HepG2 (cell line): Measurements from ENCODE around the gene CADM4. TPM values are rescaled to one million over a fixed set of nuclear protein-coding genes. Genes with fewer than 3 reads are reported as not detected.

Source experiments
- ARHGAP35 ChIP-seq: sonication (generic); formaldehyde crosslinking; IDR thresholded peaks from 2 replicates; pipeline ENCODE4 v1.9.0; 2022; ENCODE audit warnings: mild to moderate bottlenecking, inconsistent platforms, moderate library complexity, missing genetic modification reagents, borderline replicate concordance
- DMAP1 ChIP-seq: IDR thresholded peaks from 2 replicates; pipeline ENCODE4 v1.6.1; 2016
- GLI4 ChIP-seq: sonication (generic); formaldehyde crosslinking; IDR thresholded peaks from 2 replicates; pipeline ENCODE4 v1.5.1; 2020; ENCODE audit warnings: missing genetic modification reagents, mild to moderate bottlenecking, moderate library complexity, borderline replicate concordance
- KLF11 ChIP-seq: IDR thresholded peaks from 2 replicates; pipeline ENCODE4 v1.6.1; 2016; ENCODE audit warnings: missing compliant biosample characterization
- PHF21A ChIP-seq: sonication (generic); formaldehyde crosslinking; IDR thresholded peaks from 2 replicates; pipeline ENCODE4 v1.5.0; 2020; ENCODE audit warnings: mild to moderate bottlenecking, missing genetic modification reagents
- PREB ChIP-seq: sonication (generic); formaldehyde crosslinking; IDR thresholded peaks from 2 replicates; pipeline ENCODE4 v1.4.0; 2020; ENCODE audit warnings: missing genetic modification reagents
- SNAPC4 ChIP-seq: sonication (generic); formaldehyde crosslinking; IDR thresholded peaks from 2 replicates; pipeline ENCODE4 v1.4.0; 2020; ENCODE audit warnings: mild to moderate bottlenecking, missing genetic modification reagents
- ZNF281 ChIP-seq: sonication (generic); formaldehyde crosslinking; IDR thresholded peaks from 2 replicates; pipeline ENCODE4 v1.4.0; 2020; ENCODE audit warnings: missing genetic modification reagents, borderline replicate concordance
- ZSCAN30 ChIP-seq: sonication (generic); formaldehyde crosslinking; IDR thresholded peaks from 2 replicates; pipeline ENCODE4 v1.5.0; 2020; ENCODE audit warnings: mild to moderate bottlenecking, missing genetic modification reagents
- polyA plus RNA-seq, 8 experiments: library from polyadenylated mRNA; depleted of rRNA in 3 of 8; stranded (reverse) in 7 of 8; unstranded in 1 of 8; fragments of >200 nt; fragmentation: Illumina TruSeq in 4 of 8; extraction: Trizol in 4 of 8; gene quantifications; 2 replicates each; pipeline versions ENCODE4 v1.2.1 to v1.2.3, GENCODE V29; 2011 to 2016; ENCODE audit warnings: low read depth in 4 of 8, missing spikeins in 1 of 8, mixed read lengths in 1 of 8; ENCODE audit not compliant: insufficient read depth in 1 of 8
- total RNA-seq, 5 experiments: library from RNA; depleted of rRNA; stranded (reverse); fragments of >200 nt; fragmentation: Illumina TruSeq; extraction: Trizol; gene quantifications; 2 replicates each; pipeline ENCODE4 v1.2.3, GENCODE V29; 2016; ENCODE audit warnings: low read depth in 1 of 5
- TF ChIP-seq, protein P1 (sequence below): sonication (generic); formaldehyde crosslinking; IDR thresholded peaks from 2 replicates; pipeline ENCODE4 v1.4.0; 2020; ENCODE audit warnings: mild to moderate bottlenecking, missing genetic modification reagents, borderline replicate concordance
- TF ChIP-seq, protein P2 (sequence below): sonication (generic); formaldehyde crosslinking; IDR thresholded peaks from 2 replicates; pipeline ENCODE4 v1.5.0; 2020; ENCODE audit warnings: mild to moderate bottlenecking, missing genetic modification reagents
- TF ChIP-seq, protein P3 (sequence below): sonication (generic); formaldehyde crosslinking; IDR thresholded peaks from 2 replicates; pipeline ENCODE4 v1.4.0; 2020; ENCODE audit warnings: low read depth, mild to moderate bottlenecking, missing genetic modification reagents
- TF ChIP-seq, protein P4 (sequence below): IDR thresholded peaks from 2 replicates; pipeline ENCODE4 v1.6.1; 2012; ENCODE audit warnings: inconsistent platforms

The CADM4 gene
- total and polyA plus RNA-seq, 2 of the 13 experiments (the other 11 are each of a cell fraction or from before 2014, with no cell fraction given): 8.5 to 16.0 TPM

- TF ChIP-seq, protein P1, sequence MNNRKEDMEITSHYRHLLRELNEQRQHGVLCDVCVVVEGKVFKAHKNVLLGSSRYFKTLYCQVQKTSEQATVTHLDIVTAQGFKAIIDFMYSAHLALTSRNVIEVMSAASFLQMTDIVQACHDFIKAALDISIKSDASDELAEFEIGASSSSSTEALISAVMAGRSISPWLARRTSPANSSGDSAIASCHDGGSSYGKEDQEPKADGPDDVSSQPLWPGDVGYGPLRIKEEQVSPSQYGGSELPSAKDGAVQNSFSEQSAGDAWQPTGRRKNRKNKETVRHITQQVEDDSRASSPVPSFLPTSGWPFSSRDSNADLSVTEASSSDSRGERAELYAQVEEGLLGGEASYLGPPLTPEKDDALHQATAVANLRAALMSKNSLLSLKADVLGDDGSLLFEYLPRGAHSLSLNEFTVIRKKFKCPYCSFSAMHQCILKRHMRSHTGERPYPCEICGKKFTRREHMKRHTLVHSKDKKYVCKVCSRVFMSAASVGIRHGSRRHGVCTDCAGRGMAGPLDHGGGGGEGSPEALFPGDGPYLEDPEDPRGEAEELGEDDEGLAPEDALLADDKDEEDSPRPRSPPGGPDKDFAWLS (CRISPR knock-in tag): peak; percentile 90; the same call in 1 of the 2 replicates
- TF ChIP-seq PHF21A (CRISPR knock-in tag): peak; percentile 94
- TF ChIP-seq KLF11 (CRISPR knock-in tag): 0 out of 2 replicates have a peak, but pooled peaks have one; percentile 37
- TF ChIP-seq ZSCAN30 (CRISPR knock-in tag): no peak
- TF ChIP-seq ARHGAP35 (CRISPR knock-in tag): peak; percentile 68; the same call in 1 of the 2 replicates
- TF ChIP-seq, protein P2, sequence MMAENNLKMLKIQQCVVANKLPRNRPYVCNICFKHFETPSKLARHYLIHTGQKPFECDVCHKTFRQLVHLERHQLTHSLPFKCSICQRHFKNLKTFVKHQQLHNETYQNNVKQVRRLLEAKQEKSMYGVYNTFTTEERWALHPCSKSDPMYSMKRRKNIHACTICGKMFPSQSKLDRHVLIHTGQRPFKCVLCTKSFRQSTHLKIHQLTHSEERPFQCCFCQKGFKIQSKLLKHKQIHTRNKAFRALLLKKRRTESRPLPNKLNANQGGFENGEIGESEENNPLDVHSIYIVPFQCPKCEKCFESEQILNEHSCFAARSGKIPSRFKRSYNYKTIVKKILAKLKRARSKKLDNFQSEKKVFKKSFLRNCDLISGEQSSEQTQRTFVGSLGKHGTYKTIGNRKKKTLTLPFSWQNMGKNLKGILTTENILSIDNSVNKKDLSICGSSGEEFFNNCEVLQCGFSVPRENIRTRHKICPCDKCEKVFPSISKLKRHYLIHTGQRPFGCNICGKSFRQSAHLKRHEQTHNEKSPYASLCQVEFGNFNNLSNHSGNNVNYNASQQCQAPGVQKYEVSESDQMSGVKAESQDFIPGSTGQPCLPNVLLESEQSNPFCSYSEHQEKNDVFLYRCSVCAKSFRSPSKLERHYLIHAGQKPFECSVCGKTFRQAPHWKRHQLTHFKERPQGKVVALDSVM (CRISPR knock-in tag): peak; percentile 65
- peak; percentile 65; the same call in 1 of the 2 replicates for TF ChIP-seq DMAP1 (CRISPR knock-in tag)
- TF ChIP-seq, protein P3, sequence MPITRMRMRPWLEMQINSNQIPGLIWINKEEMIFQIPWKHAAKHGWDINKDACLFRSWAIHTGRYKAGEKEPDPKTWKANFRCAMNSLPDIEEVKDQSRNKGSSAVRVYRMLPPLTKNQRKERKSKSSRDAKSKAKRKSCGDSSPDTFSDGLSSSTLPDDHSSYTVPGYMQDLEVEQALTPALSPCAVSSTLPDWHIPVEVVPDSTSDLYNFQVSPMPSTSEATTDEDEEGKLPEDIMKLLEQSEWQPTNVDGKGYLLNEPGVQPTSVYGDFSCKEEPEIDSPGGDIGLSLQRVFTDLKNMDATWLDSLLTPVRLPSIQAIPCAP (CRISPR knock-in tag): no peak; the same call in none of the 2 replicates
- peak; percentile 90; the same call in 1 of the 2 replicates for TF ChIP-seq GLI4 (CRISPR knock-in tag)
- TF ChIP-seq, protein P4, sequence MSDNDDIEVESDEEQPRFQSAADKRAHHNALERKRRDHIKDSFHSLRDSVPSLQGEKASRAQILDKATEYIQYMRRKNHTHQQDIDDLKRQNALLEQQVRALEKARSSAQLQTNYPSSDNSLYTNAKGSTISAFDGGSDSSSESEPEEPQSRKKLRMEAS: peak; percentile 86
- TF ChIP-seq PREB (CRISPR knock-in tag): peak; percentile 38
- peak; percentile 99 for TF ChIP-seq SNAPC4
- no peak for TF ChIP-seq ZNF281 (CRISPR knock-in tag)
Measured at GRCh38 chr19:43619262-43620060, 20.2 kb downstream of the CADM4 start, which contains the start of gene ZNF428 (continued).
